Cardiac atrium fibroblast (primary cell): ENCODE data around the gene CDK12. TPM values are rescaled to one million over a fixed set of nuclear protein-coding genes. Genes with fewer than 3 reads are reported as not detected.

Experiments used
- total RNA-seq: library from RNA; depleted of rRNA; stranded (reverse); fragments of >200 nt; gene quantifications from 2 replicates; pipeline ENCODE4 v1.2.3, GENCODE V29; 2015

Gene CDK12
- total RNA-seq: 13.0 and 21.1 TPM in 2 replicates

DNA sequence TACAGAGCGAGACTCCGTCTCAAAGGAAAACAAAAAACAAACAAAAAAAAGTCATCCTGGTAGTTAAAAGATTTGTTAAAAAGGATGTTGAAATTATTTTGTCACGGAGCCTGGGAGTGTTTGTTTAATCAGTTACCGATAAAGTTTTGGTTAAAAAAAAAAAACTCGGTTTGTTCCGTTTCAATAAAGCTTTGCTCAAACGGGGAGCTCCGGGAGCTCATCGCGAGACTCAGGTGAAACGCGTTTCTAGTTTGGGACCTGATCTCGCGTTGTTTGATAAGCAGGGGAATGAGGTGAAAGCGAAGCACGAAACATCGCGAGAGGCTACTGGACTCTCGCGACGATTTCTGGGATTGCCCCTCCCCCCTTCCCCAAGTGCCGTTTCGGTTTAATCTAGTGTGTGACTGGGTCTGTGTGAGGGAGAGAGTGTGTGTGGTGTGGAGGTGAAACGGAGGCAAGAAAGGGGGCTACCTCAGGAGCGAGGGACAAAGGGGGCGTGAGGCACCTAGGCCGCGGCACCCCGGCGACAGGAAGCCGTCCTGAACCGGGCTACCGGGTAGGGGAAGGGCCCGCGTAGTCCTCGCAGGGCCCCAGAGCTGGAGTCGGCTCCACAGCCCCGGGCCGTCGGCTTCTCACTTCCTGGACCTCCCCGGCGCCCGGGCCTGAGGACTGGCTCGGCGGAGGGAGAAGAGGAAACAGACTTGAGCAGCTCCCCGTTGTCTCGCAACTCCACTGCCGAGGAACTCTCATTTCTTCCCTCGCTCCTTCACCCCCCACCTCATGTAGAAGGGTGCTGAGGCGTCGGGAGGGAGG is at the start of gene CDK12:
Gene CDK12, plus strand, starts transcription at position 374 of the 813 bp plus-strand sequence. CDS start 586 bp downstream, outside the sequence.

DNA sequence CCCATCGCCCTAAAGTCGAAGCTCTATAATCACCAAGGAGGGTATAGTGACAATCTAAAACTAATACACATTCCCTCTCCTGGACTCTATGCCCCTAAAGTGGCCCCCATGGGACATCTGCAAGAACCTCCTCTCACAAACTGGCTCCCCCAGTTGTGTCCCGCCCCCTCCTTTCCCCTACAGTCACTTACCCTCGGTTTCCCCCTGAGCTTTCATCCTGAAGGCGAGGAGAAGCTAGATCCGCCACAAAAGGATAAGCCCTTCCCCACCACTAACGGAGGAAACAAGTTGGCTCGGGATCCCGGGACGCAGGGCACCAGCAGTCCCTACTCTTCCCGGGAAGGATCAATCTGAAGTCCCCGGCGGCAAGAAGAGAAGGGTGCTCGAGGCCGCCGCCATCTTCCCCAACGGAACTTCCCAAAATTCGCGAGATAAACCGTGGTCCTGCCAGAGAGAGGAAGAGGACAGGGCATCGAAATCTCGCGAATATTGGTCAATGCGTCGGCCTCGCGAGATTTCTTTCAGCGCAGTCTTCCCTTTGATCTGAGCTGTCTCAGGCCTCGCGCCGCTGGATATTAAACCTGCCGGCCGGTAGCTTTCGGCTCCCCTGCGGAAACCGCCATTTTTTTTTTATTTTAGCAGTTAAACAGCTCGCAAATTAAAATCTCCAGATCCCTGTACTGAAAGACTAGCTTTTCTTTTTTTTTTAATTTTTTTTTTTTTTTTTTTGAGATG is 10.3 kb upstream of the CDK12 start, which contains the start of gene MED1:
Gene MED1, minus strand, starts transcription at position 417 of the 735 bp plus-strand sequence. Its CDS starts 201 bp downstream, at position 216.

Other genes starting within 250 kb of the CDK12 start
- under 0.01 and 0.18 TPM in 2 replicates for gene STAC2, start 235.5 kb upstream of the CDK12 start, total RNA-seq
- 5.4 and 9.1 TPM in 2 replicates for gene FBXL20, start 59.9 kb upstream of the CDK12 start, total RNA-seq
- 11.0 and 14.3 TPM in 2 replicates for gene MED1, start 10.2 kb upstream of the CDK12 start, total RNA-seq
- not detected in 2 replicates for gene NEUROD2, start 146.4 kb downstream of the CDK12 start, total RNA-seq
- 3.4 and 3.9 TPM in 2 replicates for gene PPP1R1B, start 165.5 kb downstream of the CDK12 start, total RNA-seq
- gene STARD3, start 175.7 kb downstream of the CDK12 start, total RNA-seq: 26.5 and 34.8 TPM in 2 replicates
- not detected in 2 replicates for gene TCAP, start 203.9 kb downstream of the CDK12 start, total RNA-seq
- gene PNMT, start 207.0 kb downstream of the CDK12 start, total RNA-seq: 0.65 TPM in 1 of 2 replicates, not detected in the other
- 7.0 and 14.1 TPM in 2 replicates for gene PGAP3, start 226.6 kb downstream of the CDK12 start, total RNA-seq
- 38.3 and 48.1 TPM in 2 replicates for gene ERBB2, start 238.6 kb downstream of the CDK12 start, total RNA-seq